Glutamatergic neuron (in vitro differentiated cells): ENCODE results near the gene PLA2G6. TPM values are rescaled to one million over a fixed set of nuclear protein-coding genes. Genes with fewer than 3 reads are reported as not detected.

ENCODE experiments used
- DNase-seq: peaks from one replicate; pipeline ENCODE4 v3.0.0; 2022
- H3K27ac Mint-ChIP-seq: one replicate; pipeline ENCODE4 v1.8.0; 2020; ENCODE audit warnings: mild to moderate bottlenecking, mixed read lengths, inconsistent platforms; ENCODE audit not compliant: unreplicated experiment
- H3K27me3 Mint-ChIP-seq: one replicate; pipeline ENCODE4 v1.8.0; 2020; ENCODE audit warnings: mild to moderate bottlenecking, moderate library complexity, mixed read lengths, inconsistent platforms; ENCODE audit not compliant: unreplicated experiment
- H3K36me3 Mint-ChIP-seq: one replicate; pipeline ENCODE4 v1.8.0; 2020; ENCODE audit warnings: mild to moderate bottlenecking, mixed read lengths, inconsistent platforms; ENCODE audit not compliant: unreplicated experiment
- H3K4me1 Mint-ChIP-seq: one replicate; pipeline ENCODE4 v1.8.0; 2020; ENCODE audit warnings: mild to moderate bottlenecking, low read depth, mixed read lengths, inconsistent platforms; ENCODE audit not compliant: unreplicated experiment
- H3K4me3 Mint-ChIP-seq: one replicate; pipeline ENCODE4 v1.8.0; 2020; ENCODE audit warnings: mild to moderate bottlenecking, mixed read lengths, inconsistent platforms; ENCODE audit not compliant: unreplicated experiment
- H3K9me3 Mint-ChIP-seq: one replicate; pipeline ENCODE4 v1.8.0; 2020; ENCODE audit warnings: mild to moderate bottlenecking, moderate library complexity, mixed read lengths, inconsistent platforms; ENCODE audit not compliant: unreplicated experiment
- total RNA-seq: library from RNA; stranded (reverse); fragmentation: NEBNext Ultra II Directional; extraction: Animal tissue kit (Norgen Biotek cat#: 25700); gene quantifications from one replicate; pipeline ENCODE4 v1.2.1, GENCODE V29; 2021; ENCODE audit not compliant: unreplicated experiment
- TF ChIP-seq, protein P1 (sequence below): fragments of 200-600 bp; sonication (generic); IDR thresholded peaks from one replicate; pipeline ENCODE4 v1.5.0; 2021; ENCODE audit not compliant: partially characterized antibody, unreplicated experiment

Gene PLA2G6
- total RNA-seq, 1 donor from 2014 or later = 42.2 TPM

DNA sequence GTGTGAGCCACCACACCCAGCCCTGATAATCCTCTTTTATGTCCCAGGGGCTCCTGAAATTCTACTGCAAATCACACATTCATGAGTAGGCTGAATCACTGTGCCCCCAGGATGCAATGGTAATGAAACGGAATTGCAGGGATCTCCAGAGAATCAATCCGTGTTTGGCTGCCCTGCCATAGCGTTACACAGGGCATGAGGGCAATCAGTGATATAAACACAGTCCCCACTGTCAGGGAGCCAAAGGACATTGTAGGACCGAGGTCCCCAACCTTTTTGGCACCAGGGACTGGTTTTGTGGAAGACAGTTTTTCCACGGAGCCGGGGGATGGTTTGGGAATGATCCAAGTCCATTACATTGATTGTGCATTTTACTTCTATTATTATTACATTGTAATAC, 9.0 kb upstream of the PLA2G6 start:
- Mint-ChIP-seq H3K4me1 (peaks cover 1% of the 10 kb centered on the region), H3K4me3 (no peak overlapping the region), H3K9me3 (peaks cover 11% of the 10 kb centered on the region), H3K36me3 (no peaks in the 10 kb centered on the region), H3K27me3 (peaks cover 9% of the 10 kb centered on the region), H3K27ac (no peak overlapping the region)
- TF ChIP-seq, protein P1, sequence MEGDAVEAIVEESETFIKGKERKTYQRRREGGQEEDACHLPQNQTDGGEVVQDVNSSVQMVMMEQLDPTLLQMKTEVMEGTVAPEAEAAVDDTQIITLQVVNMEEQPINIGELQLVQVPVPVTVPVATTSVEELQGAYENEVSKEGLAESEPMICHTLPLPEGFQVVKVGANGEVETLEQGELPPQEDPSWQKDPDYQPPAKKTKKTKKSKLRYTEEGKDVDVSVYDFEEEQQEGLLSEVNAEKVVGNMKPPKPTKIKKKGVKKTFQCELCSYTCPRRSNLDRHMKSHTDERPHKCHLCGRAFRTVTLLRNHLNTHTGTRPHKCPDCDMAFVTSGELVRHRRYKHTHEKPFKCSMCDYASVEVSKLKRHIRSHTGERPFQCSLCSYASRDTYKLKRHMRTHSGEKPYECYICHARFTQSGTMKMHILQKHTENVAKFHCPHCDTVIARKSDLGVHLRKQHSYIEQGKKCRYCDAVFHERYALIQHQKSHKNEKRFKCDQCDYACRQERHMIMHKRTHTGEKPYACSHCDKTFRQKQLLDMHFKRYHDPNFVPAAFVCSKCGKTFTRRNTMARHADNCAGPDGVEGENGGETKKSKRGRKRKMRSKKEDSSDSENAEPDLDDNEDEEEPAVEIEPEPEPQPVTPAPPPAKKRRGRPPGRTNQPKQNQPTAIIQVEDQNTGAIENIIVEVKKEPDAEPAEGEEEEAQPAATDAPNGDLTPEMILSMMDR = no peak
- DNase-seq = no peak

DNA sequence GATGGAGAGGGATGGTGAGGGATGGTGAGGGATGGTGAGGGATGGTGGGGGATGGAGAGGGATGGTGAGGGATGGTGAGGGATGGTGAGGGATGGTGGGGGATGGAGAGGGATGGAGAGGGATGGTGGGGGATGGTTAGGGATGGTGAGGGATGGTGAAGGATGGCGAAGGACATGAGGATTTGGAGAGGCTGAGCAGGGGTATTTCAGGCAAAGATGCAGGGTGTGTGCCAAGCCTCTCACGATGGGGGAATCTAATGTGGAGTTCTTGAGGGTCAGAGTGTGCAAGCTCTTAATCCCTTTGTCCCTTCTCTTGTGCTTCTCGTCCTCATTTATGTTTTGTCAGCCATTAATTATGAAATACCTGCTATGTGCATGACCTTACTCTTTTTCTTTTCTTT, 7.5 kb upstream of the PLA2G6 start:
- H3K36me3 Mint-ChIP-seq = no peaks in the 10 kb centered on the region
- no peak for DNase-seq
- peaks cover 1% of the 10 kb centered on the region for H3K4me1 Mint-ChIP-seq
- peaks cover 9% of the 10 kb centered on the region for H3K27me3 Mint-ChIP-seq
- H3K4me3 Mint-ChIP-seq = no peak overlapping the region
- H3K9me3 Mint-ChIP-seq = peaks cover 11% of the 10 kb centered on the region
- TF ChIP-seq, protein P1 = no peak
- H3K27ac Mint-ChIP-seq = no peak overlapping the region

DNA sequence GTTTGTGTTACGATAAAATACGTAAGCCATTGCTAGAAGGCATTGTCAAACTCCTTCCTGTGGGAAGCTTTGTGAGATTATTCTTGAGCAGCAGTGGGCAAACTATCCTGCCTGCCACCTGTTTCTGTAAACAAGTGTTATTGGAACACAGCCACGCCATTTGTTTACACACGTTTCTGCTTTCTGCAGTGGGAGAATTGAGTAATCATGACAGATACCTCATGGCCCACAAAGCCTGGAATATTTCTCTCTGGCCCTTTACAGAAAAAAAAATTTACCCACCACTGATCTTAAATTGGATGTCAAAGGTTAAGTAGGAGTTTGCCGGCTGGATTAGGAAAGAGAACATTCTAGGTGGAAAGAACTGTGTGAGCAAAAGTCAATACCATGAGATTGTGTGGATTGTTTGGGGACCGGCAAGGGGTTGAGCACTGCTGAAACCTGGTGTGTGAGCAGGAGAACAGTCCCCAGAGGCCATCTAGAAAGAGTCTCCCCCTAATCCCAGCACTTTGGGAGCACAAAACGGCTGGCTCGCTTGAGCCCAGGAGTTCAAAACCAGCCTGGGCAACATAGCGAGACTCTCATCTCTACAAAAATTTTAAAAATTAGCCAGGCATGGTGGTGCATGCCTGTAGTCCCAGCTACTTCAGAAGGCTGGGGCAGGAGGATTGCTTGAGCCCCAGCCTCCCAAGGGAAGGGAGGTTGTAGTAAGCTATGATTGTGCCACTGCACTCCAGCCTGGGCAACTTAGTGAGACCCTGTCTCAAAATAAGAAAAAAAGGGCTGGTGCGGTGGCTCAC, 6.0 kb upstream of the PLA2G6 start:
- peaks cover 11% of the 10 kb centered on the region for H3K9me3 Mint-ChIP-seq
- DNase-seq = no peak
- peaks cover 9% of the 10 kb centered on the region for H3K27me3 Mint-ChIP-seq
- TF ChIP-seq, protein P1 = no peak
- no peaks in the 10 kb centered on the region for H3K36me3 Mint-ChIP-seq
- H3K27ac Mint-ChIP-seq = no peak overlapping the region
- no peak overlapping the region for H3K4me3 Mint-ChIP-seq
- H3K4me1 Mint-ChIP-seq = peaks cover 1% of the 10 kb centered on the region

DNA sequence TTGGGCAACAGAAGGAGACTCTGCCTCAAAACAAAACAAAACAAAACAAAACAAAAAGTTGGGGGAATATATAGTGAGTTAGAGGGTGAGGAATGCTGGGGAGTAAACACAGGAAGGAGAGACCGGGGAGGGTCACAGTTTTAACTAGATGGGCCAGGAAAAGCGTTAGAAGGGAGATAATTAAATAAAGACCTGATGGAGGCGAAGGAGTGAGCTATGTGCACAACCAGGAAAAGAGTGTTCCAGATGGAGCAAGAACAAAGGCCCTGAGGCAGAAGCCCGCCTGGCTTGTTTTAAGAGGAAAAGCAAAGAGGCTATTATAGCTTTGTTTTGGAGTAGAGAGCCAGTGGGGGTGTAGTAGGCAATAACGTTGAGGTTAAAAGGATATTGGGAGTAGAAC, 4.8 kb upstream of the PLA2G6 start:
- H3K9me3 Mint-ChIP-seq = peaks cover 8% of the 10 kb centered on the region
- H3K27ac Mint-ChIP-seq = no peak overlapping the region
- DNase-seq = no peak
- H3K4me3 Mint-ChIP-seq = no peak overlapping the region
- peaks cover 6% of the 10 kb centered on the region for H3K4me1 Mint-ChIP-seq
- no peaks in the 10 kb centered on the region for H3K36me3 Mint-ChIP-seq
- TF ChIP-seq, protein P1 = no peak
- H3K27me3 Mint-ChIP-seq = peaks cover 4% of the 10 kb centered on the region

DNA sequence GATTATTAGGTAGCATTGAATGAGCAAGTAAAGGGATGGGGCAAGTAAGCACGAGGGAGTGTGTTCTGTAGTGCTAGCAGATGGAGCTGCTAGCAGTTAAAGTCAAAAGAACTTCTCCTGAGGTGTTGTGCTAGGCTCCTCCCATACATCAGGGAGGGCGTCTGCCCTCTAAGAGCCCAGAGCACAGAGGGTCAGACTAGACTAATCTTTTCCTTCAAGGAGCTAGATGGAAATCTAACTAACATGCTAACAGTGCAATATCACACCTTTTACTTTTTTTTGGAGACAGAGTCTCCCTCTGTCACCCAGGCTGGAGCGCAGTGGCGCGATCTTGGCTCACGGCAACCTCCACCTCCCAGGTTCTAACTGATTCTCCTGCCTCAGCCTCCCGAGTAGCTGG, 3.2 kb upstream of the PLA2G6 start:
- DNase-seq = no peak
- Mint-ChIP-seq H3K27me3 (no peaks in the 10 kb centered on the region), H3K4me1 (peaks cover 9% of the 10 kb centered on the region), H3K36me3 (no peaks in the 10 kb centered on the region), H3K27ac (peak overlapping the region; percentile 23), H3K4me3 (no peak overlapping the region), H3K9me3 (peaks cover 6% of the 10 kb centered on the region)
- TF ChIP-seq, protein P1 = no peak
